DMS53 (cell line): Measurements from ENCODE around the gene FSTL3.
"Not testable (repeated sequence)": the region's sequence is repeated elsewhere in the genome, so short reads cannot be mapped to it uniquely, and the experiment has no call there.

Experiments
- DNase-seq: peaks from one replicate; lab custom pipeline; 2025; lab: John Stamatoyannopoulos, UW

Gene FSTL3

GRCh38 chr19:711254-711653 lies 35.1 kb downstream of the FSTL3 start:
- DNase-seq: no peak

DNA sequence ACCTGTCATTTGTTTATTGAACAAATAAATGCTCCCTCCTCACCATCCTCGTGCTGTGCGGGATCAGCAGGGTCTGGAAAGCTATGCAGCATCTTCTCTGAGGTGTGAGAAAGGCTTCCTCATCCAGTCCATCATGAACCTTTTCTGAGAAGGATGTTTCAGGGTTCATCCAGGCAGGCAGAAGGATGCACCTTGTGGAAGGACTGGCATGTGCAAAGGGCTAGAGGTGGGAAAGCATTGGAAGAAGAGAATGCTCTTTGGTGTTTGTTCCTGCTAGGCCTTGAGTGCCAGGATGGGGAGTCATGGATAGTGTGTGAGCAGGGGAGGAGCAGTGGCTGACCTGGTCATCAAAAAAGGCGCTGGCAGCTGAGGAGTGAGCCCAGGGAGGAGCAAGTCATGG lies 39.2 kb downstream of the FSTL3 start:
- no peak for DNase-seq

GRCh38 chr19:718251-718951 lies 42.2 kb downstream of the FSTL3 start:
- DNase-seq: no peak

- DNase-seq: no peak
Measured at GRCh38 chr19:718991-719512, 42.9 kb downstream of the FSTL3 start.

GRCh38 chr19:719636-720344 lies 43.6 kb downstream of the FSTL3 start:
- DNase-seq: peak; percentile 32

- DNase-seq: peak; percentile 27
Measured at GRCh38 chr19:720345-721160, 44.4 kb downstream of the FSTL3 start.

GRCh38 chr19:722553-723101 lies 46.4 kb downstream of the FSTL3 start:
- peak; percentile 37 for DNase-seq

GRCh38 chr19:723247-723646 lies 47.1 kb downstream of the FSTL3 start:
- DNase-seq: no peak

- DNase-seq: no peak
Measured at GRCh38 chr19:723714-724113, 47.5 kb downstream of the FSTL3 start.

DNA sequence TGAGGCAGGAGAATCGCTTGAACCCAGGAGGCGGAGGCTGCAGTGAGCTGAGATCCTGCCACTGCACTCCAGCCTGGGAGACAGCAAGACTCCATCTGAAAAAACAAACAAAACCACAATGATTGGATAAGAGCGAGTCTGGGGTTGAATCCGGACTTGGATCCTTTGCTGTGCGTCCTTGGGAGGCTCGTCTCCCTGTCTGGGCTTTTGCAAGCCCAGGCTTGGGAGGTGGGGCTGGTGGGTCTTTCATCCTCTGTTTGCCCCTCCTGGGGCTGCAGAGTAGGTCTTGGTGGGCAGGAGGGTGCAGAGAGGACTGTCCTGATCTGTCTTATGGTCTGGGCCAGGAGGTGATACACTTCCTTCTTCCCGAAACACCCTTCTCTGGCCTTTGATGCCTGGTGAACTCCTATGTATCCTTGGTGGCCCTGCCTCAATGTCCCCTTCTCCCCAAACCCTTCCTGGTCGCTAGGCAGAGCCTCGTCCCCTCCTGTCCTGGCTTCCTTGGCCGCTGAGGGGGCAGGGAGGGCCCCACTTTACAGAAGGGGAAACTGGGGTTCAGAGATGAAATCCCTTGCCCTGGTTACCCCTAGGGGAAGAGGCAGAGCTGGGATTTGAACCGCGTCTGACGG lies 49.4 kb downstream of the FSTL3 start:
- no peak for DNase-seq

DNA sequence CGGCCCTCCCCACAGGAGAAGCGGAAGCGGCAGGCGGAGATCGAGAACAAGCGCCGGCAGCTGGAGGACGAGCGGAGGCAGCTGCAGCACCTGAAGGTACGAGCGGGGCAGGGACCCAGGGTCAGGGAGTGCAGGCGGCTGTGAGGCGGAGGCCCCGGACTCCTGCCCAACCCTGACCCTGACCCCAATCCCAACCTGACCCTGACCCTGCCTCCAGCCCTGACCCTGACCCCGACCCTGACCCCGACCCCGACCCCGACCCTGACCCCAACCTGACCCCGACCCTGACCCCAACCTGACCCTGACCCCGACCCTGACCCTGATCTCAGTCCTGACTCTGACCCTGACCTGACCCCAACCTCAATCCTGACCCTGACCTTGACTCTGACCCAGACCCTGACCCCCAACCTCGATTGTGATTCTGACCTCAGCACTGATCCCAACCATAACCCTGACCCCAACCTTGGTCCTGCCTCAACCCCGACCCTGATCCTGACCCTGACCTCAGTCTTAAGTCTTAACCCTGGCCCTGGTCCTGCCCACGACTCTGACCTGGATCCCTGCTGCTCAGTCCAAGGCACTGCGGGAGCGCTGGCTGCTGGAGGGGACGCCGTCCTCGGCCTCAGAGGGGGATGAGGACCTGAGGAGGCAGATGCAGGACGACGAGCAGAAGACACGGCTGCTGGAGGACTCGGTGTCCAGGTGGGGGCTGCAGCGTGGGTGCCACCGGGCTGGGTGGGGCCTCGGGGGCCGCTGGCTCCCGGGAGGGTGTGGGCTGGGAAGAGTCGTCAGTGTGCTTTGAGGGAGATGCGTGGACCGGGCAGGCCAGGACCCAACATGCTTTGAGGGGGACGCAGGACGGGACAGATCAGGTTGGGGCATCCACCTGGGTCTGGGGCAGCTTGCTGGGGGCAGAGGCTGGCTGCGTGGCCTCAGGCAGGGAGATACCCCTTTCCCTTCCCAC lies 51.1 kb downstream of the FSTL3 start:
- DNase-seq: peak; percentile 37

- DNase-seq: peak; percentile 38
Measured at GRCh38 chr19:728011-728410, 51.8 kb downstream of the FSTL3 start.

DNA sequence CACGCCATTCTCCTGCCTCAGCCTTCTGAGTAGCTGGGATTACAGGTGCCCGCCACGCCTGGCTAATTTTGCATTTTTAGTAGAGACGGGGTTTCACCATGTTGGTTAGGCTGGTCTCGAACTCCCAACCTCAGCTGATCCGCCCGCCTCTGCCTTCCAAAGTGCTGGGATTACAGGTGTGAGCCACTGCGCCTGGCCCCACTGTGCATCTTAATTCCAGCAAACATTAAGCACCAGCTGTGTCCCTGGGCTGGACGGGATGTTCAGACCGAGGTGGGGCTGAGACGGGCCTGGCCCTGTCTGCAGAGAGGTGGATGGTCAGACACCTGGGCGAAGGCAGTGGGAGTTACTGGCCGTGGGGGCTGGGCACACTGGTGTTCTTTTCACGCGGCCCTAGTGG lies 53.4 kb downstream of the FSTL3 start:
- DNase-seq: not testable (repeated sequence)

DNA sequence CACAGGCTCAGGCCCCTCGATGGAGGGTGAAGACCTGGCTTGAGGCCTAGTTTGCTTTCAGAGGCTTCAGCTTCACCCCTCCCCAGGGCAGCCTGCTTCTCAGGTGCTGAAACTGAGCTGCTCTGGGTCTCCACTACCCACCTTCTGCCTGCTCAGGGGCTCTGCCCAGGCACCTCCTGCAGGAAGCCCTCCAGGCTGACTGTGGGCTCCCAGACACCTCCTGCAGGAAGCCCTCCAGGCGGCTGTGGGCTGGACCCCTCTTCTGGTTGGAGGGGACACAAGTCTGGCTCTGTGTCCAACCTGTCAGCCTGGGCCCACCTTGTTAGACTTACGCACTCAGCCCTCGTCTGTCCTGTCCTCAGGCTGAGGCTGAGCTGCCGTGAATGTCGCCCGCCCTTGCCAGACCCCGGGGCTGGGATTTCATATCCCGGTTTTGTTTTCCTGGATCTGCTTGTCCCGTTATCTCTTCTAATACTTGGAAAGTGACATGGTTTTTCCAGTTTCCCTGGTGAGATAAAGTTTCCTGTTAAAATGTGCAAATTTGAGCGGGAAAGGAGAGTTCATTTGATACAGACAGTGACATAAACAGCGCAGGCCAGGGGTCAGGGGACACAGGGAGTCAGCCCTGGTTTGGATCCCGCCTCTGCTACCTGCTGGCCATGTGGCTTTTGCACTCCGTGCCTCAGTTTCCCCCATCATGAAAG lies 53.9 kb downstream of the FSTL3 start:
- DNase-seq: no peak

DNA sequence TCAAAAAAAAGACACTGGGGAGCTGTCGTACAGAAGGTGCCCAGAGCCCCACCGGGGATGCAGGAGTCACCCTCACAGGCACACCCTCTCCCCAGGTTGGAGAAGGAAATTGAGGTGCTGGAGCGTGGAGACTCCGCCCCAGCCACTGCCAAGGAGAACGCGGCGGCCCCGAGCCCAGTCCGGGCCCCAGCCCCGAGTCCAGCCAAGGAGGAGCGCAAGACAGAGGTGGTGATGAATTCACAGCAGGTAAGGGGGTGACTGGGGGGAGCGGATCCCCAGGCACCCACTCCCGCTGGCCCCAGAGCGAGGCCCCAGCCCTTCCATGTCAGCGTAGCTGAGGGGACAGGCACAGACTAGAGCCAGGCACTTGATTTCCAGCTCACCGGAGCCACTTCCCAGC lies 54.8 kb downstream of the FSTL3 start:
- no peak for DNase-seq

DNA sequence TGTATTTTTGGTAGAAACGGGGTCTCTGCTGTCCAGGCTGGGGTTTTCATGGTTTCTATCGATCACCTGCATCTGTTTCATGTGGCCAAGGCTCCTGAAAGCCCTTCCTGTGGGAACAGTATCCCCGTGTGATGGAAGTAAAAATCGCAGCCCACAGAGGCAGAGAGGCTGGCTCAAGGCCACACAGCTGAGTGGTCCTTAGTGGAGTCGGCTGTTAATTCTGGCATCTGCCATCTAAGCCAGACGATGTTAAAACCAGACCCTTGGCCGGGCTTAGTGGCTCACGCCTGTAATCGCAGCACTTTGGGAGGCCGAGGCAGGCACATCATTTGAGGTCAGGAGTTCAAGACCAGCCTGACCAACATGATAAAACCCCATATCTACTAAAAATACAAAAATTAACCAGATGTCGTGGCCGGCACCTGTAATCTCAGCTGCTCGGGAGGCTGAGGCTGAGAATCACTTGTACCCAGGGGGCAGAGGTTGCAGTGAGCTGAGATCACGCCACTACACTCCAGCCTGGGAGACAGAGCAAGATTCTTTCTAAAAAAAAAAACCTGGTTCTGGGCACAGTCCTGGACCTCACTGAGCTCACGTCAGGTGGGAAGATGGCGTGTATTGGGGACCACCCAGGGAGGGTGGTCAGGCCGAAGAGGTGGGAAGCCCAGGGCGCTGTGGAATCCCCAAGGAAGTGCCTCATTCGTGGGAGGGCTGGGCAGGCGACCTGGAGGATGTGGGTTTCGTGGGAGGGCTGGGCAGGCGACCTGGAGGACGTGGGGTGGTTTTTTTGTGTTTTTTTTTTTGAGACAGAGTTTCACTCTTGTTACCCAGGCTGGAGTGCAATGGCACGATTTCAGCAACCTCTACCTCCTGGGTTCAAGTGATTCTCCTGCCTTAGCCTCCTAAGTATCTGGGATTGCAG lies 56.2 kb downstream of the FSTL3 start:
- DNase-seq: no peak
